SK-N-DZ (cell line): ENCODE data around the gene MEGF9.

Experiments used
- DNase-seq: peaks from one replicate; pipeline ENCODE4 v3.0.0-alpha.2; 2015; ENCODE audit warnings: low spot score

Gene MEGF9

DNA sequence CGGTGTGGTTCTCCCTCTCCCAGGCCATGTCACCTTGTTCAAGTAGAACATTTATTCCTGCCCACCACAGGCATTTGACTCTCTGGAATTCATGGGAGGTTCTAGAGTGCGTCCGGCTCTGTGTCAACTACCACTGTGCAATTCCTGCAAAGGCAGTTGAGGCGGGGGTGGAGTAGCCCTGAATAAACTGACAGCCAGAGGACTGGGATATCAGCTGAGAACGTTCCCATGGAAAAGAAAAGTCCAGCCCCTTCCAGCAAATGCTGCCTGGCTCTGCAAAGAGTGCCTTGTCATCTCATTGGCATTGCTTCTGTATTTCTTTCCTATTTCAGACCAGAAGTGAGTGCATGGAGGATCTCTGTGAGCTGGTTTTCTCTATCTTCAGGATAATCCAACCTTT, 18.9 kb upstream of the MEGF9 start:
- DNase-seq, result no peak

DNA sequence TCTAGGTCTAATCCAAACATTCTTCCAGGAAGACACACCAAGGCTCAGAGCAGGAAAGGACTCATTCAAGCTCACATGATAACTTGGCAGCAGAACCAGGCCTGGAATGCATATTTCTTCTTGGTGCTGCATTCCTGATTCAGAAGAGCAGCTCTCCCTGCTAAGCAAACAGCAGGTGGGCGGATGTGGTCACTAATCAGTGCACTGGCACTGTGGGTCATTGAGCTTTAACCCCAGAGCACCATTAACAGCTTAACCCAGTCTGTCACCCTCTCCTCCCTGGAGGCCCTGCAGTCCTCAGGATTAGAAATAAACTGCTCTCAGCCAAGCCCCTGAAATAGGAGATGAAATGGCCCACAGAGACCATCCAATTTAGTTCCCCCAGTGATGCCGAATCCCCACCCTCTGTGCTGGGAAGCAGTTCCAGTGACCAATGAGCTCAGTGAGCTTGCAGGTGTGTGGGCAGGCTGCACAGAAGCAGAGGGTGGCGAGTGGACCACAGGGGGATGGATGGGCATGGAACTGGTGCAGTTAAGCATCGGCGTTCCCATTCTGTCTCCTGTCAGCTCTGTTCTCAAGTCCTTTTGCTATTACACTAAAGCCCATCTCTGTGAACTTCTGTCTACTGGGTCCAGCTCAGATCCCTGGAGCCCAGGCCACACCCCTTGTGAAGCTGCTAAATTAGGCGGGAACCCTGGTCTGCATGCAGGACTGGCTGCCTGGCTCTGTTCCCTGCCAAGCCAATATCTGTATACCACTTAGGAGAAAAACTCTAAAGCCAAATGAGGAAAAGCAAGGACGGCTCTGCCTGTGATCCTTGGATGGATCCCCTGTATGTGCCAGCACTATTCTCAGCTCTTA, 16.6 kb upstream of the MEGF9 start:
- DNase-seq, result no peak

DNA sequence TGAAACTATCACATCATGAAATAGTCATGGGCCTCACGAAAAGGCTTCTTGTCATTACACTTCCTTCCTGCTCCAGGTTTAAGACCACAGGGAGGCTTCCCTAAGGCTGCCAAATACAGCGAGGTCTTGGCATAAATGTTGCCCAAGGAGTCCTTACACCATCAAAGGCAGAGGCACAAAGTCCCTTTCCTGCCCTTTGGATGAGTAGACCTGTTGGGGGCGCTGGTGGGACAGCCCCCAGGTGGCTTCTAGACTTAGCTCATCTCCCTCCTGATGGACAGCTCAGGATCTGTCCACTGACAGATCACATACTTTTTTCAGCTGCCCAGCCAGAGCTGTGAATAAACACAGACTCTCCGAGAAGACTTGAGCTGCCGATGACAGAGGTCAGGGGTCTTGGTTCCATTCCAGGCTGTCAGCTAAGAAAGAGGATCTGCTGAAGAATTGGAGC, 15.5 kb upstream of the MEGF9 start:
- no peak for DNase-seq

DNA sequence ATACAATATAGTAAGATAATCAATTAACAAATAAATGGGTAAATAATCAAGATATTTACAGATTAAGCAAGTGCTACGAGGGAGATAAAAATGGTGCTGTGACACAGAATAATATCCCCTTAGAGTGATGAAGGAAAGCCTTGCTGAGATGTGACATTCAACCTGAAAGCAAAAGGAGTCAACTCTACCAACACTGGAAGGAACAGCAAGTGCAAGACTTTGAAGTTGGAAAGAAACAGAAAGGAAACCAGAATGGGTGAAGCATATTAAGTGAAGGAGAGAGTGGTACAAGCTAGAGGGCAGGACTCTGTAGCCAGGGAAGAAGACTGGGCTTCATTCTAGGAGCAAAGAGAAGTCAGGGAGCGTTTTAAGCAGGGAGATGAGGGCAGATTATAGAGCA, 12.2 kb upstream of the MEGF9 start:
- DNase-seq, result no peak

DNA sequence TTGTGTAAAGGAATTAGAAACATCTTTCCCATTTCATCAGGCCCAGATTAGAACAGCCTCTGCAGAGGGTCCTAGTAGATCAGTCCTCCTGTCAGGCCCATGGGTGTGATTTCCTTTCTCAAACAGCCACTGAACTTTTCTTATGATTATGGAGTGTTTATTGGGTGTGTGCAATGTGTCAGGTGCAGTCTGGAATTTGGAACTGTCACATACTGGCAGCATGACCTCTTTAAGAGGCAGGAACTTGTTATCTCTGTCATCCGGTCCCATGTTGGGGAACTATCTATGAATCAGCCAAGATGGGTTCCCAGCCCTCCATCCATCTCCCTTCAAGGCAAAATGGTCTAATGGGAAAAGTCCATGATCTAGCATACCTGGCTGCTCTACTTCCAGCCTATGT, 11.6 kb upstream of the MEGF9 start:
- no peak for DNase-seq

DNA sequence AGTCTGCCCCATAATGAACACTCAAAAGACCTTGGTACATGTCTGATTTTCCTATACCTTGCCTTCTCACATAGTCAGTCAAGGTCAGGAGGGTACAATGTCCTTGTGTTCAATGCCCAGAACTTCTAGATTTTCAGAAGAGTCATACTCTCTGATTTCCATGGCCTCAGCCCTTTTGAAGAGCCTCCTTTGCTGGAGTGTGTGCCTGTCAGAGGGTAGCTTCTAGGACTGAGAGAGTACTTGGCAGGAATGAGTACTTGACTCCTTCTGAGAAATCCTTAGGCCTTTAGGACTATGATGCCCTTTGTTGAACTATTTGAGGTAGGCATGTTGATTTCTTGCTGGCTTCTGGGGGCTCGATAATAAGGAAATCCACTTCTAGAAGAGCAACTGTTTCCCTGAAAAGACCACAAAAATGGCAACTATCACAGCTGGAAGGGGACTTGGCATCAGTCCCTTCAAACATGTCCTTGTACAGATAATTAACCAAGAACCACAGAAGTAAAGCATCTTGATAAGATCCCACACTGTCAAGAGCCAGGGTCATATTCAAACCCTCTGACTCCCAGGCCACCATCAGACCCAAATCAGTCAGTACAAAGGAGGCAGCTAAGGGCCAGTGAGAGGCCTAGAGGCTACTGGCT, 10.6 kb upstream of the MEGF9 start:
- no peak for DNase-seq

DNA sequence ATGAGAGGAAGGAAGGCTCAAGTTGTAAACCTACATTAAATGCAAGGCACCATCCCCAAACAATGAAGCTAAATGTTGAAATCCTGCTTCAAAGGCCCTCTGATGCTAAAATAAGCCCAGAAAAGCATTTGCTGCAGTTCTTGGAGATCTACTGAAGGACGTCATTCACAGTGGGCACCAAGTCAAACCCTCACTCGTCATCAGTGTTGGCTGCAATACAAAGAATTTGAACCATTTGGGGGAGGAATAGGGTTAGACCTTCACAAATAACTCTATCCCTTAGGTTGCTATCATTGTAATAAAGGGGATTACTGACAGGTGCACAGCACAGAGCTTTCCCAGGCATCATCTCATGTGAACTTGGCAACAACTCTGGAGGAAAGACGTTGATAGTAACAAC, 9.3 kb upstream of the MEGF9 start:
- DNase-seq, result no peak

DNA sequence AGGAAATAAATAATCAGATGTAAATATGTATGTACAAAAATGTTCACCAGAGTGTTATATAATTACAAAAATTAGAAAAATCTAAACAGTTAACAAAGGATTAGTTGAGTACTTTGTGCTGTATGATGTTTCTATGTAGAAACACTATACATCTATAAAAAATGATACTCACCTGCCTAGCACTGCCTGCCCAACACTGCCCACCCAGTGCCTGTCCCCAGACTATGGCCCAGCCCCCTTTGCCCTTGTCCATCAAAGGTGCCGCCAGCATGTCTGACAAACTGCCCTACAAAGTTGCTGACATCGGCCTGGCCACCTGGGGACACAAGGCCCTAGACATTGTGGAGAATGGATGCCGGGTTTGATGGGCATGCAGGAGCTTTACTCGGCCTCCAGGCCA, 6.1 kb upstream of the MEGF9 start:
- no peak for DNase-seq

DNA sequence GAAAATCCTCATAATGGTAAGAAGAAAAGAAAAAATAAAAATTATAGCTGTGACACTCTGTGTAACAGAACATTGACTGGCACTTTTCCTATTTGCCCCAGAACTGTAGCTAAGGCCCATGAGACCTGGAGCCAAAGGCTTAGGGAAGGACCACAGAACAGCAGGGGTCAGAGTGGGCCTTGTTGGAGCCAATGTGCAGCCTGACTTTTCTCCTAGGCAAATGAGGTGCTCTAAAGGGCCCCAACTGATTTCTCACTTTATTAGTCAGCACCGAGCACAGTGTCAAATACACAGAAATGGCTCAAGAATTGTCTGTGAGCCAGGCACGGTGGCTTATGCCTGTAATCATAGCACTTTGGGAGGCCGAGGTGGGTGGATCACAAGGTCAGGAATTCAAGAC, 4.0 kb upstream of the MEGF9 start:
- DNase-seq, result no peak

DNA sequence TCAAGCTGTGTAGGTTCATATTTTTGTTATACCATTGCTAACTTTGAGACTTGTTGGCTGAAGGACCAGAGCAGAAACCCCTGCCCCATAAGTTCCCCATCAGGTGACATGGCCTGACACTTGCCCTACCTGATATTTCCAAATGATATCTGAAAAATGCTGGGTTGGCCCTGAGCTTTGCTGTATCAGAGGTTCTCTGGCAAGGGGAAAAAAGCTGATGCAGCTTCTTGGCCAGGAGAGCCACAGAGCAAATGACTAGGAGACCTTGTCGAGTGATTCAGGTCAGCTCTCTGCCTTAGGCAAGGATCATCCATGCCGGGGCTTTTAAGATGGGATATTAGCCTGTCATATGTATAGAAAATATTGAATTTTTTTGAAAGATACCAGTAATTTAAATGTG, 2.9 kb upstream of the MEGF9 start:
- DNase-seq, result no peak

DNA sequence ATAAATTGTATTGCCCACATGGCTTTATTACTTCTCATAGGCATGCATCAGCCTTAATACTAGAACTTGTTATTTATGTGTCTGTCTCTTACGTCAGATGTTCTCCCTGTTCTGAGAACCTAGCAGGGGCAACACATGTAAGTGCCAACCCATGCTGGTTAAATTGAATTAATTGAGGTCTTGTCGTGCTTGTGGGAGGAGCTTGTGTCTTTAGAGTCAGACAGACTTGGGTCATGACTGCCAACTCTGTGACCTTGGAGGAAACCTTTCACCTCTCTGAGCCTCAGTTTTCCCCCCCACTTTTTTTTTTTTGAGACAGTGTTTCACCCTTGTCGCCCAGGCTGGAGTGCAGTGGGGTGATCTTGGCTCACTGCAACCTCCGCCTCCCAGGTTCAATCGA, 2.2 kb upstream of the MEGF9 start:
- no peak for DNase-seq

DNA sequence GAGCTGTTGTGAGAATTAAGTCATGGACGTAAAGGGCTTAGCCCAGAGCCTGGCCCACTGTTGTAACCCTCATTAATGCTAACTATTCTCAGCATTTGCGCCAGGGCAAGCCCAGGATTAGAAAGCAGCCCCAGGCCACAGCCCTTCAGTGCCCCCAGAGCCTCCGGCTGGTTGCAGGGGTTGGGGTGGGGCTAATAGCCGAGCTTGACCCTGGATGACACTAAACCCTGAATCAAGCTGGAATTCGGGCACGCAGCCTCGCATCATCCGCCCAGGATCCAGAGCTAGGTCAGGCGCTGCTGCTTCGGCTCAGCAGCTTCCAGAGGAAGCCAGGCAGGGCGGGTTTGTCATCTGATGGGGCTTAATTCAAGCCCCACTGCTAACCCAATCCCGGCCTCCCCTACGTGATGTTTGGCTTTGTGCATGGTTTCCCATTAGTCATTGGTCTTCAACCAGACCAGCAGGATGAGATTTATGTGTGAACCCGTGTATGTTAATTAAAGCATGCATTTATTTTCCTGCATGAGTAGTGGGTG, 1.2 kb upstream of the MEGF9 start:
- peak; percentile 71 for DNase-seq

DNA sequence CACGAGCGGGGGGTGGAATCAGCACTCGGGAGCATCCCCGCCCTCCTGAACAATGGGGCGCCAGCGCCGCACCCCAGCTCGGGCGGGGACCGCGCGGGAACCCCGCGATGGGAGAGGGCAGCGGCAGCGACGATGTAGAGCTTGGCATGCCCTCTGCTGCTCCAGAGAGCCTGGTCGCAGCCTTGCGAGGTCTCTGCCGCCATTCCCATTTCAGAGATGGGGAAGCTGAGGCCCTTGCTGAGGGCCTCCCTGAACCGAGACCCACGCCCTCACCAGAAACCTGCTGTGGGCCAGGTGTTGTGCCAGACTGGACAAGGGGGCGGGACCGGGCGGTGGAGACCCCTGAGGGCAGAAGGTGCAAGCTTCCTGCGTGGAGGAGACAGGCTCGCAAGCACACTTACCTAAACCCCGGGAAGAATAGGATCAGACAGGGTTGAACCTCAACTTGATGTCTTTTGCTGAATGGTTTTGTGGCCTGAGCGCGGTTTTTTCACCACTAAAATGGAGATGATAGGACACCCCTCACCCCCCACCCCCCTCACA, 647 bp upstream of the MEGF9 start:
- peak; percentile 47 for DNase-seq

DNA sequence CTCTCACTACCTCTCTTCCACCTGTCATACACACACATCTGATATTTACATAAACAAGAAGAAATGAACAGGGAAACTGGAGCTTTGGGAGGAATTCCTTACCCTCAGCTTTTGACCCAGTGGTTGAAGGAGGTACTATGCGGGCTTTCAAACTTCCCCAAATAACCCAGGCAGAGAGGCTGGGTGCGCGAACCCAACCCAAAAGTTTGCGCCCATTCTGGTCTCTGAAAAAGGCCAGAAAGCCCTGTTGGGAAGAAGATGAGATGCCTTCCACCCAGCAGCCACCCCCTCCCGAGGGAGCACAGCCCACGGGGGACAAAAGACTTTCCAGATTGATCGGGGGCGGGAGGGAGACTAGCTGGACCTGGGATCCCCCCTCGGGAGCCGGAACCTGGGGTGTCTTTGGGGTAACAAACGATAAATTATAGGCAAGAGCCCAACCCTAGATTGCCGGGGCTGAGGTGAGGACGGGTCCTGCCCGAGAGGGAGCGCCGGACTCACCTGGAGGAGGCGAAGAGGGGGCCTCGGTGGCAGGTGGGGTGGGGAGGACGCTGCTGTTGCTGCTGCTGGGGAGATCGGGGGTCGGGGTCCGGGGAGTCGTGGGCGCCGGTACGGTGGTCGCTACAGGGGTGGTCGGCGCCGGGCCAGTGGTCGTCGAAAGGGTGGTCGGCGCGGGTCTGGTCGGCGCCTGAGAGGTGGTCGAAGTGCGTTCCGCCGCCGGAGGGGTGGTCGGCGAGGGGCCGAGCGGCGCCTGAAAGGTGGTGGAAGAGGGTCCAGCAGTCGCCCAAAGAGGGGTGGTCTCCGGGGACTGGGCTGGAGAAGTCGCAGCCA, 798 bp downstream of the MEGF9 start:
- DNase-seq, result no peak

DNA sequence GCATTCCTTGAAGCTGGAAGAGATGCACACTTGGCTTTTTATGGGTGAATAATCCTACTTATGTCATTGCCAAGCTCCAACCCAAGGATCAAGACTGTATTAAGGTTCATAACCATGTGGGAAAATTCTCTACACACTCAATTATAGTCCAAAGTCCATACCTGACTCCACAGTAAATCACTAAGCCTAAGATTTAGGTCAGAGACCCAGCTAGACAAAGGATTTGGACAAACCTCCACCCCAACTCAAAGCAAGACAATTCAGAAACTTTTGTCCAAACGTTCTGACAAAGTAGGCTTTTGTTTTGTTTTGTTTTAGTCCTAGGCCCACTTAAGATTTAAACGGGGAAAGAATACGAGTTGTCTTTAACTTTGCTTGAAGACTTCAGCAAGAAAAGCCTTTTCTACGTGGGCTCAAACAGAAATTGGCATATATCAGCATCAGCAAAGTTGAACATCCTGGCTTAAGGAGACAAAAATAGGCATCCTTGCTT, 1.7 kb downstream of the MEGF9 start:
- DNase-seq, result no peak

DNA sequence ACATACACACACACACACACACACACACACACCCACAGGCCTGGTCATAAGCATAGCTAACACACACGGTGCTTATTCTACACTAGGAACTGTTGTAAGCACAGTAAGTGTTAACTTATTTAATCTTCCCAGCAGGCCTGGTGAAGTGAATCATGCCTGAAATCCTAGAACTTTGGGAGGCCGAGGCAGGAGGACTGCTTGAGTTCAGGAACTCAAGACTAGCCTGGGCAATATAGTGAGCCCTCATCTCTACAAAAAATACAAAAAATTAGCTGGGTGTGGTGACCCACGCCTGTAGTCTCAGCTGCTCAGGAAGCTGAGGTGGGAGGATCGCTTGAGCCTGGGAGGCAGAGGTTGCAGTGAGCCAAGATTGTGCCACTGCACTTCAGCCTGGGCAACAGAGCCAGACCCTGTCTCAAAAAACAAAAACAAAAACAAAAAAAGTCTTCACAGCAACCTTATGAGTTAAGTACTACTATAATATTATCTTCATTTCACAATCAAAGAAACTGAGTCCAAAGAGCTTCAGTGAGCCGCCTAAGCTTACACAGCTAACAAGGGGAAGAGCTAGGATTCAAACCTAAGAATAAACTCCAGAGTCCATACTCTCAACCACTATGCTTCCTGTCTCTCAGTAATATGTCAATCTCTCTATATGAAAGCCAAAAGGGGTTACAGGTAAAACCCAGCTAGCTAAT, 2.3 kb downstream of the MEGF9 start:
- no peak for DNase-seq

DNA sequence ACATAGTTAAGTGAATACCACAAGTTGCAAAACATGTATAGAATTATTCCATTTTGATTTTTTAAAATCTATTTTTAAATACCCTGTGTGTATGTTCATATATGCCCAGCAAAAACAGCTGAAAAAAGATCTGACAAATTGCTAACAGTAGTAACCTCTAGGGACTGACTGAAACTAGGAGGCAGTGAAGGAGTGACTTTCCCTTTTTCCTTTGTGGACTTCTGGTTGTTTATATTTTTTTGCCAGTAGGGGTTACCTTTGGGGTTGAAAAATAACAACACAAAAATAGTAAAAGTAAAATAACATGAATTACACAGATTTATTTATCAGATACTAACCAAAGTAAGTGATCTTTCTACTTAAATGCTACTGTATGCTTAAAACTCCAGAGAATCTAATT, 2.9 kb downstream of the MEGF9 start:
- no peak for DNase-seq

DNA sequence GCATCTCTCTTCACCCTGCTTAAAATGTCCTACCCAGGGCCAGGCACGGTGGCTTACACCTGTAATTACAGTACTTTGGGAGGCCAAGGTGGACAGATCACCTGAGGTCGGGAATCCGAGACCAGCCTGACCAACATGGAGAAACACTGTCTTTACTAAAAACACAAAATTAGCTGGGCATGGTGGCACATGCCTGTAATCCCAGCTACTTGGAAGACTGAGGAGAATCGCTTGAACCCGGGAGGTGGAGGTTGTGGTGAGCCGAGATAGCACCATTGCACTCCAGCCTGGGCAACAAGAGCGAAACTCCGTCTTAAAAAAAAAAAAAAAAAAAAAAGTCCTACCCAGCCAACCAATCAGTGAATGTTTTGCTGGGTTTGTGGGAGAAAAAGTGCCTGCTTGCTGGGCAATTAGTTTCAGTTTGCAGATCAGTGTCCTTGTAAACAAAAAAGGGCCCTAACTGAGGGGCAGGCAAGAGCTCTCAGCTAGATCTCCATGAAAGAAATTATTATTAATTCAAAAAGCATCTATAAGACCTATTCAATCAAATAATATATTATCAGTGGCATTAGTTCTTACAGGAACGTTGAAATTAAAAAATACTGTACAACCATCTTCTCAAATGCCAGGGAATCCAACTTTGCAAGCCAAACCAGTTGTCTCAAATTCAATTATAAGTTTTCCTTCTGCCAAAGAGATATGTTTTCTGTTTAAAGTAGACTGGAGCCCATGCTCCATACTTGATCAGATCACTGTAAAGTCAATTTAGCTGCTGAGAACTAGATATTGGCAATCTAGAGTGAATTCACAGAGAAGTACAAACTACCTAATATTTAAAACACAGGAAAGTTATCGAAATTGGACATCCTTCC, 3.9 kb downstream of the MEGF9 start:
- DNase-seq, result no peak

DNA sequence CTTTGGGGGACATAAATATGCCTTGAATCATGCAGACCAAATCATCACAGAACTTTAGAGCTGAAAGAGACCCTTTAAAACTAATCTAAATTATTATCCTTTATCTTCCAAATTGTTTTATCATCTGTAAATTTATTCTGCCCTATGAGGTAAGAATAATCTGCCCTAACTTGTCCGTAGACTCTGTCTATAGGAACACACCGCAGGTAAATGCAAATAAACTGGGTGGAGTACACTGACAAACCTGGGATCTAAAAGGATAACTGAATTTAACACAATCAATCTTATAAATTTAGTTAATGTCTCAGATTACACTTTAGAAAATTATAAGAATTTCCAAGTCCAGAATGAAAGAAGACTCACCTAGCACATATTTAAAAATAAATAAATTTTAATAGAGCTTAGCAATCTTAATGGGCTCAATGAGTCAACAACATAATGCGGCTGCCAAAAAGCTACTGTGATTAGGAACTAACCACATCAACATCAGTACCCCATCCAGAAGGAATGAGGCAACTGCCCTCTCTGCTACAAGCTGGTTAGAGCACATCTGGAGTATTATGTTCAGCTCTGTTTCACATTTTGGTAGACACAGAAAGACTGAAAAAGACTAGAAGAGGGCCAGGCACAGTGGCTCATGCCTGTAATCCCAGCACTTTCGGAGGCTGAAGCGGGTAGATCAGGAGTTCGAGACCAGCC, 5.6 kb downstream of the MEGF9 start:
- DNase-seq, result no peak
